Measurements from ENCODE around the gene WFIKKN1.

DNA sequence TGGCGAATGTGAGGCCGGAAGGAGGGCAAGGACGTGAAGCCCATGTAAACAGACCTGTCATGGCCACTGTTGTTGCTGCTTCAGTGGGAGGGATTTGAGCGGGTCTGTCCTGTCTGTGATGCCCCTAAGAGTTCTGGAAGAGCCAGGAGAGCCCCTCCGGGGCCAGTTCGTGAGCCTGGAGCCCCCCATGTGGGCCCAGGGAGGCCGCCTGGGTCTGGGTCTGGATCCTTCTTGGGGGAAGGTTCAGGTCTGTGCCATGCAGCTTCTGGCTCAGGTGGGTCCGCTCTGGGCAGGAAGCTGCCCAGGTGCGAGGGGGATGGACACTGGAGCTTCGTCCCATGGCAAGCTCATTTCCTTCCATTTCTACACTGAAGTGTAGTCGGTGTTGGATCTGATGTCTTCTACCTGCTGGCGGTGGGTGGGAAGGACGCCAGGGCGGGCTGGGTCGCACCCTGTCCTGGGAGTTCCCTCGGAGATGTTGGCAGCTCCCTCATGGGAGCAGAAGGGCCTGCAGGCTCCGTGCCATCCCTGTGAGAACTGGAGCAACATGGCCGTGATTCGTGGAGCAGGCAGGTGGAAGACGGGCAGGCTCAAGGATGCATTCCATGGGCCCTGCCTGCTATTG lies 11.2 kb upstream of the WFIKKN1 start:
- TF ChIP-seq, protein P1, sequence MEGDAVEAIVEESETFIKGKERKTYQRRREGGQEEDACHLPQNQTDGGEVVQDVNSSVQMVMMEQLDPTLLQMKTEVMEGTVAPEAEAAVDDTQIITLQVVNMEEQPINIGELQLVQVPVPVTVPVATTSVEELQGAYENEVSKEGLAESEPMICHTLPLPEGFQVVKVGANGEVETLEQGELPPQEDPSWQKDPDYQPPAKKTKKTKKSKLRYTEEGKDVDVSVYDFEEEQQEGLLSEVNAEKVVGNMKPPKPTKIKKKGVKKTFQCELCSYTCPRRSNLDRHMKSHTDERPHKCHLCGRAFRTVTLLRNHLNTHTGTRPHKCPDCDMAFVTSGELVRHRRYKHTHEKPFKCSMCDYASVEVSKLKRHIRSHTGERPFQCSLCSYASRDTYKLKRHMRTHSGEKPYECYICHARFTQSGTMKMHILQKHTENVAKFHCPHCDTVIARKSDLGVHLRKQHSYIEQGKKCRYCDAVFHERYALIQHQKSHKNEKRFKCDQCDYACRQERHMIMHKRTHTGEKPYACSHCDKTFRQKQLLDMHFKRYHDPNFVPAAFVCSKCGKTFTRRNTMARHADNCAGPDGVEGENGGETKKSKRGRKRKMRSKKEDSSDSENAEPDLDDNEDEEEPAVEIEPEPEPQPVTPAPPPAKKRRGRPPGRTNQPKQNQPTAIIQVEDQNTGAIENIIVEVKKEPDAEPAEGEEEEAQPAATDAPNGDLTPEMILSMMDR (IDR thresholded peaks at IDR 0.05; ENCODE audit: low read length): no peak
- TF ChIP-seq EZH2 (IDR thresholded peaks at IDR 0.05; ENCODE audit: borderline replicate concordance, low read length): no peak
